Measurements from ENCODE around the gene NAA80.

Gene NAA80

DNA sequence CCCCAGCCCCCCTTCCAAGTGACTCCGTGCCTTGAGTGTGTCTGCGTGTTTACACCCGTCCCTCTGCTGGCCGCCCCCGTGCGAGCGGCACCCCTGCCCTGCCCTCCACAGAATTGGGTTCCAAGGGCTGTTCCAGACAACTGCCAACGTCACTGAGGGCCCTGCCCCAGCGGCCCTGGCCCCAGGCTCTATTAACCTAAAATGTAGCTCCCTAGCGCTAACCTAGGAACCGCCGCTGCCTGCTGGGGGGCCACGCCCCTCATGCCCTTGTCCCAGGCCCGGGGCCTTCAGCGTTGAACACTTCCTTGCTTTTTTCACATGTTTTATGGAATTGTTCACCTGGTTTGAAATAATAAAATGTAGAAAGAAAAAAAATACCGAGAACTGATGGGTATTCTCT lies 40.2 kb downstream of the NAA80 start:
- TF ChIP-seq, protein P1, sequence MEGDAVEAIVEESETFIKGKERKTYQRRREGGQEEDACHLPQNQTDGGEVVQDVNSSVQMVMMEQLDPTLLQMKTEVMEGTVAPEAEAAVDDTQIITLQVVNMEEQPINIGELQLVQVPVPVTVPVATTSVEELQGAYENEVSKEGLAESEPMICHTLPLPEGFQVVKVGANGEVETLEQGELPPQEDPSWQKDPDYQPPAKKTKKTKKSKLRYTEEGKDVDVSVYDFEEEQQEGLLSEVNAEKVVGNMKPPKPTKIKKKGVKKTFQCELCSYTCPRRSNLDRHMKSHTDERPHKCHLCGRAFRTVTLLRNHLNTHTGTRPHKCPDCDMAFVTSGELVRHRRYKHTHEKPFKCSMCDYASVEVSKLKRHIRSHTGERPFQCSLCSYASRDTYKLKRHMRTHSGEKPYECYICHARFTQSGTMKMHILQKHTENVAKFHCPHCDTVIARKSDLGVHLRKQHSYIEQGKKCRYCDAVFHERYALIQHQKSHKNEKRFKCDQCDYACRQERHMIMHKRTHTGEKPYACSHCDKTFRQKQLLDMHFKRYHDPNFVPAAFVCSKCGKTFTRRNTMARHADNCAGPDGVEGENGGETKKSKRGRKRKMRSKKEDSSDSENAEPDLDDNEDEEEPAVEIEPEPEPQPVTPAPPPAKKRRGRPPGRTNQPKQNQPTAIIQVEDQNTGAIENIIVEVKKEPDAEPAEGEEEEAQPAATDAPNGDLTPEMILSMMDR (conservative IDR thresholded peaks at IDR 0.05; ENCODE audit: low read depth, low read length), result peak; percentile 9
- no peak for DNase-seq (ENCODE audit: low read depth)
- no peak overlapping the region for H3K4me3 ChIP-seq (ENCODE audit: low read length)

DNA sequence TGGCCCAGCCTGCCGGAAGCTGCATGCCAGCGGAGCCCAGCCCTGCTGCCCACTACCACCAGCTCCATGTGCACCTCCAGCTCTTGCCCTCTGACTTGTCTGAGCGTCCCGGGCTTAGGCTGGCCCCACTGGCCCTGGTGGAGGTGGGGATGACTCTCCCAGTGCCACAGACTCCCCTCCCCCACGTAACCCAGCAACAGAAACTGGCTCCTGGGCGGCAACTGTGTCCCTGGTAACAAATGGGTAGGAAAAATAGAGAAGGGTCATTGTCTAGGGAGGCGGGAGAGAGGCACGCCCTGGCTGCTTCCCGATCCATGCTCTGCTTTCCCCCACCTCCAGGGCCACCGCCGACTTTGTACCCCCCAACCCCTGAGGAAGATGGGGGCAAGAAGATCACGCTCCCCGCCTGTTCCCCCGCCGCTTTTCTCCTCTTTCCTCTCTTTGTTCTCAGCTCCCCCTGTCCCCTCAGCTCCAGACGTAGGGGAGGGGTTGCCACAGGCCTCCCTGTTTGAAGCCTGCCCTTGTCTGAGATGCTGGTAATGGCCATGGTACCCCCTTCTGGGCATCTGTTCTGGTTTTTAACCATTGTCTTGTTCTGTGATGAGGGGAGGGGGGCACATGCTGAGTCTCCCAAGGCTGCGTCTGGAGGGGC lies 41.0 kb downstream of the NAA80 start:
- TF ChIP-seq, protein P1 (conservative IDR thresholded peaks at IDR 0.05; ENCODE audit: low read depth, low read length), result no peak
- DNase-seq (ENCODE audit: low read depth), result no peak
- no peak overlapping the region for H3K4me3 ChIP-seq (ENCODE audit: low read length)

DNA sequence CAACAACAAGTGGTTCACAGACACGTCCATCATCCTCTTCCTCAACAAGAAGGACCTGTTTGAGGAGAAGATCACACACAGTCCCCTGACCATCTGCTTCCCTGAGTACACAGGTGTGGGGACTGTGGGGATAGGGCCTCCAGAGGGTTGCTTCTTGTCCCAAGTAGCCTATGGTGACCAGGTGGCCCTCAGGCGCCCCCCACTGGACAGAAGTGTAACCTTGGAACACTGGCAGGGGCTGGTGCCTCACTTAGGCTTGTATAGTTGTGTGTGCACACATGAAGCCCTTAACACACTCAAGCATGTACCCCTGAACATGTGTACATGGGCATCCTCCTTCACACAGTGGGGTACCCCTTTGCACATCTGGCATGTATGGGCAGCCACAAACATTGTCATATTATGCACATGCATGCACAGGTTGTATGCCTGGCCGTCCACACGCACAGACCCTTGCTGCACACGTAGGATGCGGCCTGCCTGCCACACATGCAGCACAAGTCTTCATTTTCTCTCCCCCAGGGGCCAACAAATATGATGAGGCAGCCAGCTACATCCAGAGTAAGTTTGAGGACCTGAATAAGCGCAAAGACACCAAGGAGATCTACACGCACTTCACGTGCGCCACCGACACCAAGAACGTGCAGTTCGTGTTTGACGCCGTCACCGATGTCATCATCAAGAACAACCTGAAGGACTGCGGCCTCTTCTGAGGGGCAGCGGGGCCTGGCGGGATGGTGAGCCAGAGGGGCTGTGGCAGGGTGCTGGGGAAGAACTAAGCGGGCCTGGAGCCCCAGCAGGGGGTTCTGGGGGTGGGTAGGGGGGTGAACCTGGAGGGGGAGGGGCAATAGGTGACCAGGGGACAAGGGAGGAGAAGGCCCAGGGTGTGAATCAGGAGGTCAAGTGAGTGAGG lies 42.0 kb downstream of the NAA80 start:
- no peak for DNase-seq (ENCODE audit: low read depth)
- H3K4me3 ChIP-seq (ENCODE audit: low read length), result no peak overlapping the region
- TF ChIP-seq, protein P1 (conservative IDR thresholded peaks at IDR 0.05; ENCODE audit: low read depth, low read length), result peak; percentile 69

DNA sequence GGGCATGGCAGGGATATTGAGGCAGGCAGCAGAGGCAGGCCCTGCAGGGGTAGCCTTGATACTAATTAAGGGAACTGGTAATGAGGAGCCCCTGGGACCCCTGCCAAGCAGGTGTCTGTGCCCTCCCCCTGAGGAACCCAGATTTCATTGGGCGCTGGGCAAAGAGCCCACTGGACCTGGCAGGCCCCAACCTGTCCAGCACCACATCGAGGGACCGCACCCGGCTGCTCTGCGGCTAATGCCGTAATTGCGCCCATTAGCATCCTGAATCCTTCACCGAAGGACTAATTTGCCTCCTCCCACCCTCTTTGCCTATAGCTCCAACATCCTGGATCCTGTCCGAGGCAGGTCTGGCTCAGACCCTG lies 44.0 kb downstream of the NAA80 start:
- no peak for DNase-seq (ENCODE audit: low read depth)
- TF ChIP-seq, protein P1 (conservative IDR thresholded peaks at IDR 0.05; ENCODE audit: low read depth, low read length), result no peak
- no peak overlapping the region for H3K4me3 ChIP-seq (ENCODE audit: low read length)

DNA sequence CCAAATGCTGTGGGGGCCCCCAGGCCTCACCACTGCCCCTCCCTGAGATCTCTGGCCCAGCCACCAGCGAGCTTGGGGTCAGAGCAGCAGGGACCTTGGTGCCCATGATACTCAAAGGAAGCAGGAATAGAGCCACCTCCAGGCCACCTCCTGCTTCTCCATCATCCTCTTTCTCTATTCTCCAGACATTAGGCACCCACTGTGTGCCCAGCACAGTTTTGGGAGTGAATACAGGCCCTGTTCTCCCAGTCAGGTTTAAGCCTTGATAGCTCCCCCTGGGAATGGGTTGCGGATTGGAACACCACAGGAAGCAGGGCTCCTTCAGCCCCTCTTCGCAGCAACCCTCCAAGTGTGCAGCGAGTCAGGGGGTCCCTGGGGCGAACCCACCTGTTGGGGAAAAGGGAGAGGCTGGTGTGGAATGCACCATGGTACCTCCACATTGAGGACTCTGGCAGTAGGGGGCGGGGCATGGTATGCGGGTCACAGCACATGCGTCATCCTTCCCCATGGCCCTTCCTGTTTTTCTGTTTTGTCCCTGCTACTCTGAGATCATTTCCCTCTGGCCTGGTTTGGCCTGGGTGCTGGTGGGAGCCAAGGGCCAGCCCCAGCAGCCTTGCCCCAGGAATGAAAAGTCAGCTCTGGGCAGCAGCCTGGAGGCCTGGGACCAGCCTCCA lies 44.5 kb downstream of the NAA80 start:
- no peak for DNase-seq (ENCODE audit: low read depth)
- H3K4me3 ChIP-seq (ENCODE audit: low read length), result no peak overlapping the region
- TF ChIP-seq, protein P1 (conservative IDR thresholded peaks at IDR 0.05; ENCODE audit: low read depth, low read length), result no peak

DNA sequence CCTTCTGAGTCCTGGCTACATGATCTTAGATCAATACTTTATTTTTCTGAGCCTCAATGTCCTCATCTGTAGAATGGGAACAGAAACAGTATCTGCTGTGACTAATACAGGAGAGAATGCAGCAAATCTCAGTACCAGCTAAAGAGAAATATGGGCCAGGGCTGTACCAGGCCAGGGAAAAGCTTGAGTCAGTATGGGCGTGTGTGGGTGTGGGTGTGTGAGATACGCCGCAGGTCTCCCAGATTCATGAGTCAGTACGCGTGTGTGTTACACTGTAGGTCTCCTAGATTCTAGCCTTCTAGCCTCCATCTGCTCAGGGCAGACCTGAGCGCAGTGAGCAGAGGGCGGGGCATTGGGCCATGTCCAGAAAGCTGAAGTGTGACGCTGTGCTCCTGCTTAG lies 48.0 kb downstream of the NAA80 start:
- TF ChIP-seq, protein P1 (conservative IDR thresholded peaks at IDR 0.05; ENCODE audit: low read depth, low read length), result no peak
- no peak overlapping the region for H3K4me3 ChIP-seq (ENCODE audit: low read length)
- DNase-seq (ENCODE audit: low read depth), result peak; percentile 85

All from retinal pigment epithelial cell (primary cell).